Uterus (tissue), 2 donors: ENCODE results near the gene PLPP1.

Experiments used
- POLR2A ChIP-seq, 2 donors: fragments of 450-650 bp; IDR thresholded peaks; one replicate each; pipeline ENCODE4 v1.6.1; 2016; ENCODE audit warnings: antibody characterized with exemption in 2 of 2, mild to moderate bottlenecking in 1 of 2, moderate library complexity in 1 of 2
- TF ChIP-seq, protein P1 (sequence below), 4 experiments: fragments of 200-600 bp in 2 of 4; fragments of 450-650 bp in 2 of 4; sonication (generic) in 2 of 4; IDR thresholded peaks; one replicate each; pipeline ENCODE4 v1.5.1; 2016 to 2019; ENCODE audit warnings: antibody characterized with exemption in 4 of 4, mild to moderate bottlenecking in 2 of 4, moderate library complexity in 1 of 4

DNA sequence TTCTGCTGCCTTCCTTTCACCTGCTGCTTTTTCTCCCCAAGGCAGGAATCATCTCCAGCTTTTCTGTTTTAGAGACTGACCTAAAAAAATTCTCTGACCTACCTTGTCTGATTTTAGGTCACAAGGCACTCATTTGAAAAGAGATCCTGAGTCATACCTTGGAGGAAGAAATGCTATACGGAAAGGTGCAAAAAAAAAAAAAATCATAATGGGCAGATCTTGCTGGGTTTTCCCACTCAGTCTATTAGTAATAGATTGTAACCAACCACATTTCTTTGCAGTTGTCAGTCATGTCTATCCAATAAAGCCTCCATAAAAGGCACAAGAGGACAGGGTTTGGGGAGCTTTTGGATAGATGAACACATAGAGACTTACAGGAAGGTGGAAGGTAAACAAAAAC is 157.0 kb downstream of the PLPP1 start:
- TF ChIP-seq, protein P1, sequence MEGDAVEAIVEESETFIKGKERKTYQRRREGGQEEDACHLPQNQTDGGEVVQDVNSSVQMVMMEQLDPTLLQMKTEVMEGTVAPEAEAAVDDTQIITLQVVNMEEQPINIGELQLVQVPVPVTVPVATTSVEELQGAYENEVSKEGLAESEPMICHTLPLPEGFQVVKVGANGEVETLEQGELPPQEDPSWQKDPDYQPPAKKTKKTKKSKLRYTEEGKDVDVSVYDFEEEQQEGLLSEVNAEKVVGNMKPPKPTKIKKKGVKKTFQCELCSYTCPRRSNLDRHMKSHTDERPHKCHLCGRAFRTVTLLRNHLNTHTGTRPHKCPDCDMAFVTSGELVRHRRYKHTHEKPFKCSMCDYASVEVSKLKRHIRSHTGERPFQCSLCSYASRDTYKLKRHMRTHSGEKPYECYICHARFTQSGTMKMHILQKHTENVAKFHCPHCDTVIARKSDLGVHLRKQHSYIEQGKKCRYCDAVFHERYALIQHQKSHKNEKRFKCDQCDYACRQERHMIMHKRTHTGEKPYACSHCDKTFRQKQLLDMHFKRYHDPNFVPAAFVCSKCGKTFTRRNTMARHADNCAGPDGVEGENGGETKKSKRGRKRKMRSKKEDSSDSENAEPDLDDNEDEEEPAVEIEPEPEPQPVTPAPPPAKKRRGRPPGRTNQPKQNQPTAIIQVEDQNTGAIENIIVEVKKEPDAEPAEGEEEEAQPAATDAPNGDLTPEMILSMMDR (IDR thresholded peaks at IDR 0.05) = no peak
- TF ChIP-seq POLR2A (IDR thresholded peaks at IDR 0.05) = no peak
